HG03354 (cell line): ENCODE data around the gene MTX2.
A peak's percentile ranks its signal among the peaks of the same experiment; 100 is the strongest.

Experiments used
- ATAC-seq: cut with Tn5 transposase; IDR thresholded peaks from one replicate; pipeline ENCODE4 v1.9.1; 2021; ENCODE audit warnings: mild to moderate bottlenecking; ENCODE audit not compliant: unreplicated experiment, poor library complexity, severe bottlenecking

MTX2 gene

GRCh38 chr2:176269319-176270099 lies at the start of gene MTX2:
Gene MTX2 (plus strand): TSS chr2:176269442. CDS start chr2:176269630, 188 bp downstream.
- ATAC-seq: peak; percentile 96

- no peak for ATAC-seq
These were observed 41.4 kb upstream of the MTX2 start for GRCh38 chr2:176227874-176228273.

- no peak for ATAC-seq
These were observed 35.1 kb upstream of the MTX2 start for GRCh38 chr2:176234156-176234555.

GRCh38 chr2:176234940-176235339 lies 34.3 kb upstream of the MTX2 start:
- ATAC-seq: no peak

GRCh38 chr2:176237456-176237855 lies 31.8 kb upstream of the MTX2 start:
- no peak for ATAC-seq

GRCh38 chr2:176239031-176239430 lies 30.2 kb upstream of the MTX2 start:
- ATAC-seq: no peak

GRCh38 chr2:176240301-176240700 lies 28.9 kb upstream of the MTX2 start:
- ATAC-seq: no peak

GRCh38 chr2:176242276-176242675 lies 27.0 kb upstream of the MTX2 start:
- no peak for ATAC-seq

GRCh38 chr2:176246331-176246730 lies 22.9 kb upstream of the MTX2 start:
- ATAC-seq: no peak

GRCh38 chr2:176247859-176248258 lies 21.4 kb upstream of the MTX2 start:
- ATAC-seq: no peak

GRCh38 chr2:176251928-176252327 lies 17.3 kb upstream of the MTX2 start:
- ATAC-seq: no peak

GRCh38 chr2:176260689-176261088 lies 8.6 kb upstream of the MTX2 start:
- no peak for ATAC-seq

GRCh38 chr2:176261136-176261535 lies 8.1 kb upstream of the MTX2 start:
- ATAC-seq: no peak

GRCh38 chr2:176268976-176269318 lies 295 bp upstream of the MTX2 start:
- peak; percentile 31 for ATAC-seq

GRCh38 chr2:176270100-176270750 lies 983 bp downstream of the MTX2 start:
- no peak for ATAC-seq

GRCh38 chr2:176272870-176273459 lies 3.7 kb downstream of the MTX2 start:
- no peak for ATAC-seq

GRCh38 chr2:176278927-176279326 lies 9.7 kb downstream of the MTX2 start:
- no peak for ATAC-seq

- no peak for ATAC-seq
These were observed 10.9 kb downstream of the MTX2 start for GRCh38 chr2:176280156-176280555.

- no peak for ATAC-seq
These were observed 11.8 kb downstream of the MTX2 start for GRCh38 chr2:176280867-176281658.

GRCh38 chr2:176283291-176284068 lies 14.2 kb downstream of the MTX2 start:
- ATAC-seq: no peak
